Measurements from ENCODE around the gene IAPP.
"Not testable (repeated sequence)": the region's sequence is repeated elsewhere in the genome, so short reads cannot be mapped to it uniquely, and the experiment has no call there.

Gene IAPP

DNA sequence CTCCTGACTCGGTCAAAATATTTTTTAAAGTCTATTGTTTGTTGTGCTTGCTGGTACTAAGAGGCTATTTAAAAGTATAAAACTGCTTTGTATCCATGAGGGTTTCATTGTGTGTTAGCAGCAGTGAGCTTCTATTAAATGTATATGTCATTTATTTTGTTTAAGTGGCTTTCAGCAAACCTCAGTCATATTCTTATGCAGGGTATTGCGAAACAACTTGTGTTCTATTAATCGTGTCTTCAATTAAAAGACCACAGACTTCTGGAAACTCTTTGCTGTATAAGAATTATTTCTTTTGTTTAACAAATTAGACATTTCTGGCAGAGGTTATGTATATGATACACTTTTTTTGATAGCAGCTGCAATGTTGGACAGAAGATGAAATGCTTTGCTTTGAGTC, 6.5 kb downstream of the IAPP start:
- H3K36me3 ChIP-seq, result no peaks in the 10 kb centered on the region
- TF ChIP-seq, protein P1, sequence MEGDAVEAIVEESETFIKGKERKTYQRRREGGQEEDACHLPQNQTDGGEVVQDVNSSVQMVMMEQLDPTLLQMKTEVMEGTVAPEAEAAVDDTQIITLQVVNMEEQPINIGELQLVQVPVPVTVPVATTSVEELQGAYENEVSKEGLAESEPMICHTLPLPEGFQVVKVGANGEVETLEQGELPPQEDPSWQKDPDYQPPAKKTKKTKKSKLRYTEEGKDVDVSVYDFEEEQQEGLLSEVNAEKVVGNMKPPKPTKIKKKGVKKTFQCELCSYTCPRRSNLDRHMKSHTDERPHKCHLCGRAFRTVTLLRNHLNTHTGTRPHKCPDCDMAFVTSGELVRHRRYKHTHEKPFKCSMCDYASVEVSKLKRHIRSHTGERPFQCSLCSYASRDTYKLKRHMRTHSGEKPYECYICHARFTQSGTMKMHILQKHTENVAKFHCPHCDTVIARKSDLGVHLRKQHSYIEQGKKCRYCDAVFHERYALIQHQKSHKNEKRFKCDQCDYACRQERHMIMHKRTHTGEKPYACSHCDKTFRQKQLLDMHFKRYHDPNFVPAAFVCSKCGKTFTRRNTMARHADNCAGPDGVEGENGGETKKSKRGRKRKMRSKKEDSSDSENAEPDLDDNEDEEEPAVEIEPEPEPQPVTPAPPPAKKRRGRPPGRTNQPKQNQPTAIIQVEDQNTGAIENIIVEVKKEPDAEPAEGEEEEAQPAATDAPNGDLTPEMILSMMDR (IDR thresholded peaks at IDR 0.05), result no peak
- no peak overlapping the region for H3K4me3 ChIP-seq (ENCODE audit: low read depth in 1 of 2, low read length in 1 of 2)
- H3K9me3 ChIP-seq, result no peaks in the 10 kb centered on the region
- H3K4me1 ChIP-seq (ENCODE audit: control insufficient read depth in 1 of 2, insufficient read depth in 1 of 2, low read depth in 1 of 2, low read length in 1 of 2), result no peaks in the 10 kb centered on the region
- no peak overlapping the region for H3K27ac ChIP-seq
- no peaks in the 10 kb centered on the region for H3K27me3 ChIP-seq

DNA sequence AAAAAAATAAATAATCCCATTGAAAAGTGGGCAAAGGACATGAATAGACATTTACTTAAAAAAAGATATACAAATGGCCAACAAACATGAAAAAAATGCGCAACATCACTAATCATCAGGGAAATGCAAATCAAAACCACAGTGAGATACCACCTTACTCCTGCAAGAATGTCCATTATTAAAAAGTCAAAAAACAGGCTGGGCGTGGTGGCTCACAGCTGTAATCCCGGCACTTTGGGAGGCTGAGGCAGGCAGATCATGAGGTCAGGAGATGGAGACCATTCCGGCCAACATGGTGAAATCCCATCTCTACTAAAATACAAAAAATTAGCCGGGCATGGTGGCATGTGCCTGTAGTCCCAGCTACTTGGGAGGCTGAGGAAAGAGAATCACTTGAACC, 8.6 kb downstream of the IAPP start:
- not testable (repeated sequence) for H3K27ac ChIP-seq; H3K9me3 ChIP-seq; H3K27me3 ChIP-seq; H3K36me3 ChIP-seq; H3K4me3 ChIP-seq (ENCODE audit: low read depth in 1 of 2, low read length in 1 of 2); H3K4me1 ChIP-seq (ENCODE audit: control insufficient read depth in 1 of 2, insufficient read depth in 1 of 2, low read depth in 1 of 2, low read length in 1 of 2)

DNA sequence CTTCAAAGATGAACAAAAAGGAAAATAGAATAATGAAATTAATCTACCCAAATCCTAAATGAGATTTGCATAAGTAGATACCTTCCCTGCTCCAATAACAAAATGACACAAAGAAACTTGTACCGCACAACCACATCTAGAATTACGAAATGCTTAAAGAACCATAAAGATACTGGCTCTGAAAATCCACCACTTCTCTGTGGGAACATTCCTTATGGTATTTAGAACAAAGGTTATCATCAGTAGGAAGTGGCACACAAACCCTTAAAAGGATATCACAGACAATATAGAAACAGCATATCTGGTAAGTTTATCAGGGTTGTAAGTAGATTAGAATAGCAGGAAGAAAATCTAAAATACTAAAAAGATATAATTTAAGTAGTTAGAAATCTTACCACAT, 11.6 kb downstream of the IAPP start:
- Histone ChIP-seq H3K27me3 (no peaks in the 10 kb centered on the region), H3K4me1 (ENCODE audit: control insufficient read depth in 1 of 2, insufficient read depth in 1 of 2, low read depth in 1 of 2, low read length in 1 of 2) (no peaks in the 10 kb centered on the region), H3K4me3 (ENCODE audit: low read depth in 1 of 2, low read length in 1 of 2) (no peak overlapping the region), H3K36me3 (no peaks in the 10 kb centered on the region), H3K9me3 (no peaks in the 10 kb centered on the region), H3K27ac (no peak overlapping the region)
- TF ChIP-seq, protein P1 (IDR thresholded peaks at IDR 0.05), result no peak

DNA sequence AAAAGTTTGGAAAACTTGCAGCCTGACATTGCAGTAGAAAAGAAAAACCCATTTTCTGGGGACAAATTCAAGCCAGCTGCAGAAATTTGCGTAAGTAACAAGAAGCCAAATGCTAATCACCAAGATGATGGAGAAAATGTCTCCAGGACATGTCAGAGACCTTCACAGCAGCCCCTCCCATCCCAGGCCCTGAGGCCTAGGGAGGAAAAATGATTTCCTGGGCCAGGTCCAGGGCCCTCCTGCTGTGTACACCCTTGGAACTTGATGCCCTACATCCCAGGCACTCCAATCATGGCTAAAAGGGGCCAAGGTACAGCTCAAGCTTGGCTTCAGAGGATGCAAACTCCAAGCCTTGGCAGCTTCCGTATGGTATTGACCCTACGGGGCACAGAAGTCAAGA, 14.5 kb downstream of the IAPP start:
- H3K27me3 ChIP-seq, result no peaks in the 10 kb centered on the region
- H3K4me3 ChIP-seq (ENCODE audit: low read depth in 1 of 2, low read length in 1 of 2), result no peak overlapping the region
- TF ChIP-seq, protein P1 (IDR thresholded peaks at IDR 0.05), result no peak

DNA sequence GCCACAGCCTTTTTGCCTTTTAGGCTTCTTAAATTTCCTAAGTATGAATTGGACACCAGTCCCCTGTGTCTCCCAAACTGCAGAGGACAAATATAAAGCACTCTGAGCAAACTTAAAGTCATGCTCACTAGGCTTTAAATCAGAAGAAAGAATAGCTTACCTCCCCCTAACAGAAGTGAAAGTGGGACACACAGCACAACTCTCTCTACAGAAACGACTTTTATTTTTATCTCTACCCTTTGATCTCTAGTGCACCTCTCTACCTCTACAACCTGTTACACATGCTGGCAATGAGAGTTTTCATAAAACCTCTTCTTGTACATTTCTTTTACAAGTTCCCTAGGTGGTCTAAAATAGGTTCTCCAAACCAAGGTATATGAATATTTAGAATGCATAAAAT, 19.7 kb downstream of the IAPP start:
- H3K9me3 ChIP-seq, result no peaks in the 10 kb centered on the region
- H3K27ac ChIP-seq, result no peak overlapping the region
- no peaks in the 10 kb centered on the region for H3K4me1 ChIP-seq (ENCODE audit: control insufficient read depth in 1 of 2, insufficient read depth in 1 of 2, low read depth in 1 of 2, low read length in 1 of 2)
- H3K27me3 ChIP-seq, result no peaks in the 10 kb centered on the region
- TF ChIP-seq, protein P1 (IDR thresholded peaks at IDR 0.05), result no peak
- no peak overlapping the region for H3K4me3 ChIP-seq (ENCODE audit: low read depth in 1 of 2, low read length in 1 of 2)
- H3K36me3 ChIP-seq, result no peaks in the 10 kb centered on the region

More for the DNA sequence above, 14.5 kb downstream of the IAPP start:
- Histone ChIP-seq H3K4me1 (ENCODE audit: control insufficient read depth in 1 of 2, insufficient read depth in 1 of 2, low read depth in 1 of 2, low read length in 1 of 2) (no peaks in the 10 kb centered on the region), H3K27ac (no peak overlapping the region), H3K36me3 (no peaks in the 10 kb centered on the region), H3K9me3 (no peaks in the 10 kb centered on the region)

DNA sequence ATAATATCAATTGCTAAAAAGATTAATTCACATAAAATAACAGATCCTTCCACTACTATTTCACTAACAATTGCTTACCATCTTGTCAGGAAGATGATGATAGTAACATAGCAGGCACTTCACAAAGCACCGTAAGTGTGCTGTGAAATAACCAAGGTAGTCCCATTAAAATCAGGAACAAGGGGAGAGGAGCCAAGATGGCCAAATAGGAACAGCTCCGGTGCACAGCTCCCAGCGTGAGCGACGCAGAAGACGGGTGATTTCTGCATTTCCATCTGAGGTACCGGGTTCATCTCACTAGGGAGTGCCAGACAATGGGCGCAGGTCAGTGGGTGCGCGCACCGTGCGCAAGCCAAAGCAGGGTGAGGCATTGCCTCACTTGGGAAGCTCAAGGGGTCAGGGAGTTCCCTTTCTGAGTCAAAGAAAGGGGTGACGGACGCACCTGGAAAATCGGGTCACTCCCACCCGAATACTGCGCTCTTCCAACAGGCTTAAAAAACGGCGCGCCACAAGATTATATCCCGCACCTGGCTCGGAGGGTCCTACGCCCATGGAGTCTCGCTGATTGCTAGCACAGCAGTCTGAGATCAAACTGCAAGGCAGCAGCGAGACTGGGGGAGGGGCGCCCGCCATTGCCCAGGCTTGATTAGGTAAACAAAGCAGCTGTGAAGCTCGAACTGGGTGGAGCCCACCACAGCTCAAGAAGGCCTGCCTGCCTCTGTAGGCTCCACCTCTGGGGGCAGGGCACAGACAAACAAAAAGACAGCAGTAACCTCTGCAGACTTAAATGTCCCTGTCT, 22.3 kb downstream of the IAPP start:
- not testable (repeated sequence) for H3K4me1 ChIP-seq (ENCODE audit: control insufficient read depth in 1 of 2, insufficient read depth in 1 of 2, low read depth in 1 of 2, low read length in 1 of 2); H3K4me3 ChIP-seq (ENCODE audit: low read depth in 1 of 2, low read length in 1 of 2); H3K9me3 ChIP-seq; H3K27ac ChIP-seq; H3K27me3 ChIP-seq; H3K36me3 ChIP-seq
